ENCODE measurements around the gene QRICH2. TPM values are rescaled to one million over a fixed set of nuclear protein-coding genes. Genes with fewer than 3 reads are reported as not detected.

The QRICH2 gene
- total and polyA plus RNA-seq, 9 of the 15 experiments (the other 6 are each of a cell fraction or from before 2014, with no cell fraction given) = 0.03 to 1.6 (median 0.81) TPM

- no peak for TF ChIP-seq ELF4 (CRISPR knock-in tag; IDR thresholded peaks at IDR 0.05)
- TF ChIP-seq, protein P1, sequence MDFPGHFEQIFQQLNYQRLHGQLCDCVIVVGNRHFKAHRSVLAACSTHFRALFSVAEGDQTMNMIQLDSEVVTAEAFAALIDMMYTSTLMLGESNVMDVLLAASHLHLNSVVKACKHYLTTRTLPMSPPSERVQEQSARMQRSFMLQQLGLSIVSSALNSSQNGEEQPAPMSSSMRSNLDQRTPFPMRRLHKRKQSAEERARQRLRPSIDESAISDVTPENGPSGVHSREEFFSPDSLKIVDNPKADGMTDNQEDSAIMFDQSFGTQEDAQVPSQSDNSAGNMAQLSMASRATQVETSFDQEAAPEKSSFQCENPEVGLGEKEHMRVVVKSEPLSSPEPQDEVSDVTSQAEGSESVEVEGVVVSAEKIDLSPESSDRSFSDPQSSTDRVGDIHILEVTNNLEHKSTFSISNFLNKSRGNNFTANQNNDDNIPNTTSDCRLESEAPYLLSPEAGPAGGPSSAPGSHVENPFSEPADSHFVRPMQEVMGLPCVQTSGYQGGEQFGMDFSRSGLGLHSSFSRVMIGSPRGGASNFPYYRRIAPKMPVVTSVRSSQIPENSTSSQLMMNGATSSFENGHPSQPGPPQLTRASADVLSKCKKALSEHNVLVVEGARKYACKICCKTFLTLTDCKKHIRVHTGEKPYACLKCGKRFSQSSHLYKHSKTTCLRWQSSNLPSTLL (IDR thresholded peaks at IDR 0.05) = no peak
- TF ChIP-seq ZNF717 (CRISPR knock-in tag; IDR thresholded peaks at IDR 0.05) = no peak
- TF ChIP-seq ZNF121 (CRISPR knock-in tag; conservative IDR thresholded peaks at IDR 0.05) = no peak
- TF ChIP-seq ATF4 (CRISPR knock-in tag; IDR thresholded peaks at IDR 0.05) = peak; percentile 93
- no peak for TF ChIP-seq HNRNPL (IDR thresholded peaks at IDR 0.05; ENCODE audit: low read depth, low read length)
- TF ChIP-seq ZNF318 (IDR thresholded peaks at IDR 0.05; ENCODE audit: borderline replicate concordance in 1 of 2, low read depth in 1 of 2) = peak in 1 of 2 experiments; percentile 68; a peak in 1 of 4 replicates
- peak; percentile 37 for TF ChIP-seq EP300 (IDR thresholded peaks at IDR 0.05; ENCODE audit: low read length)
- TF ChIP-seq AFF1 (IDR thresholded peaks at IDR 0.05; ENCODE audit: low read depth in 1 of 2, partially characterized antibody in 2 of 2) = peak in 1 of 2 experiments; percentile 34
- TF ChIP-seq CREB1 (IDR thresholded peaks at IDR 0.05) = no peak
- no peak for TF ChIP-seq CREB1 (CRISPR knock-in tag; IDR thresholded peaks at IDR 0.05)
Measured at GRCh38 chr17:76246080-76247066, 61.7 kb downstream of the QRICH2 start (continued).

All from K562 (cell line).